Measurements from ENCODE around the gene FSD1.

FSD1 gene

DNA sequence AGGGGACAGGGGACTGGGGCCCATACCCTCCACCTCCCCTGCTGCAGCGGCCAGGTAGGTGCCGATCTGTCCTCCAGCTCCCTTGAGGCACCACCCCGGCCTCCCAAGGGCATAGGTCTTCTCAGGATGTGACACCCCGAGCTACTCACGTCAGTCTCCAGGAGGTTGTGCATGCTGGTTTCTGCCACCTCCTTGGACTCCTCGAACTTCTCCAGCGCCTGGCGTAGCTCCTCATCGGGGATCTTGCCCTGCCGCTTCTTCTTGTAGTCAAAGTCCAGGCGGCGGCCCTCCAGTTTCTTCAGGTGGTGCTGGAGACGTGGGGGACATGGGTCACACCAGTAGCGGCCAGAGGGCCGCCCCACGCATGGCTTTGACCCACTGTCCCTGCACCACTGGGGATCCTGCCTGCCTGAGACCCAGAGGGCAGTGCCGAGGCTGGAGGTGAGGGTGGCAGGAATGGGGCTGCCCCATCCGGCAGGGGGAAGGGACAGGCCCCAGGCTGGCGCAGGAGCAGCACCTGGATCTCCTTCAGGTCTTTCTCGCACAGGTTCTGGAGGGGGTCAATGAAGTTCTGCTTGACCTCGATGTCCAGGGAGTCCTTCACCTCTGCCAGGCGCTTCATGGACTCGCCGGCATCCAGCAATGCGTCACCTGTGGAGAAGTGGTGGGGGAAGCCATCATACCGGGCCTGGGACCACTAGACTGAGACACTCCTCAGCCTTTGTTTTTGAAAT, 59.3 kb downstream of the FSD1 start:
- TF ChIP-seq, protein P1, sequence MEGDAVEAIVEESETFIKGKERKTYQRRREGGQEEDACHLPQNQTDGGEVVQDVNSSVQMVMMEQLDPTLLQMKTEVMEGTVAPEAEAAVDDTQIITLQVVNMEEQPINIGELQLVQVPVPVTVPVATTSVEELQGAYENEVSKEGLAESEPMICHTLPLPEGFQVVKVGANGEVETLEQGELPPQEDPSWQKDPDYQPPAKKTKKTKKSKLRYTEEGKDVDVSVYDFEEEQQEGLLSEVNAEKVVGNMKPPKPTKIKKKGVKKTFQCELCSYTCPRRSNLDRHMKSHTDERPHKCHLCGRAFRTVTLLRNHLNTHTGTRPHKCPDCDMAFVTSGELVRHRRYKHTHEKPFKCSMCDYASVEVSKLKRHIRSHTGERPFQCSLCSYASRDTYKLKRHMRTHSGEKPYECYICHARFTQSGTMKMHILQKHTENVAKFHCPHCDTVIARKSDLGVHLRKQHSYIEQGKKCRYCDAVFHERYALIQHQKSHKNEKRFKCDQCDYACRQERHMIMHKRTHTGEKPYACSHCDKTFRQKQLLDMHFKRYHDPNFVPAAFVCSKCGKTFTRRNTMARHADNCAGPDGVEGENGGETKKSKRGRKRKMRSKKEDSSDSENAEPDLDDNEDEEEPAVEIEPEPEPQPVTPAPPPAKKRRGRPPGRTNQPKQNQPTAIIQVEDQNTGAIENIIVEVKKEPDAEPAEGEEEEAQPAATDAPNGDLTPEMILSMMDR (IDR thresholded peaks at IDR 0.05; ENCODE audit: extremely low read depth, insufficient read depth, missing control alignments): no peak
- DNase-seq (ENCODE audit: low spot score): no peak
- in situ Hi-C loops (cut with MboI; ENCODE audit: low pct_unique_long_range_greater_than_20kb, low sequenced_read_pairs, unreplicated experiment): no loop called here

DNA sequence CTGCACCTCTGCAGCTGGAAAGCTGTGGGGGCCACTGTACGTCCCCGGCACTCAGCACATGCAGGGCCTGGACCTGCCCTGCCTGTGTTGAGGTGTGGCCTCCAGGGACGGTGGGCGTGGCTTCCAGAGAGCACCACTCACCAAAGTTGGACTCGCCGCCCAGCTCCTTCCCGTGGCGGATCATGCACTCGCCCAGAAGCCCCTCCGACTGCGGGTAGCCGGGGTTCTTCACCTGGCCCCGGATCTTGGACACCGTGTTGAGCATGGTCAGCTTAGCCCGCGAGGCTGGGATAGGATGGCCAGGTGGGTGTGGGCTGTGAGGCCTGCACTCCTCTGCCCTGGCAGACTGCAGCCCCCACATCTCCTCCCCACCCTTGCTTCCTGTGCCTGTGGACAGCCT, 60.9 kb downstream of the FSD1 start:
- TF ChIP-seq, protein P1 (IDR thresholded peaks at IDR 0.05; ENCODE audit: extremely low read depth, insufficient read depth, missing control alignments): no peak
- in situ Hi-C loops (cut with MboI; ENCODE audit: low pct_unique_long_range_greater_than_20kb, low sequenced_read_pairs, unreplicated experiment): no loop called here
- DNase-seq (ENCODE audit: low spot score): no peak

DNA sequence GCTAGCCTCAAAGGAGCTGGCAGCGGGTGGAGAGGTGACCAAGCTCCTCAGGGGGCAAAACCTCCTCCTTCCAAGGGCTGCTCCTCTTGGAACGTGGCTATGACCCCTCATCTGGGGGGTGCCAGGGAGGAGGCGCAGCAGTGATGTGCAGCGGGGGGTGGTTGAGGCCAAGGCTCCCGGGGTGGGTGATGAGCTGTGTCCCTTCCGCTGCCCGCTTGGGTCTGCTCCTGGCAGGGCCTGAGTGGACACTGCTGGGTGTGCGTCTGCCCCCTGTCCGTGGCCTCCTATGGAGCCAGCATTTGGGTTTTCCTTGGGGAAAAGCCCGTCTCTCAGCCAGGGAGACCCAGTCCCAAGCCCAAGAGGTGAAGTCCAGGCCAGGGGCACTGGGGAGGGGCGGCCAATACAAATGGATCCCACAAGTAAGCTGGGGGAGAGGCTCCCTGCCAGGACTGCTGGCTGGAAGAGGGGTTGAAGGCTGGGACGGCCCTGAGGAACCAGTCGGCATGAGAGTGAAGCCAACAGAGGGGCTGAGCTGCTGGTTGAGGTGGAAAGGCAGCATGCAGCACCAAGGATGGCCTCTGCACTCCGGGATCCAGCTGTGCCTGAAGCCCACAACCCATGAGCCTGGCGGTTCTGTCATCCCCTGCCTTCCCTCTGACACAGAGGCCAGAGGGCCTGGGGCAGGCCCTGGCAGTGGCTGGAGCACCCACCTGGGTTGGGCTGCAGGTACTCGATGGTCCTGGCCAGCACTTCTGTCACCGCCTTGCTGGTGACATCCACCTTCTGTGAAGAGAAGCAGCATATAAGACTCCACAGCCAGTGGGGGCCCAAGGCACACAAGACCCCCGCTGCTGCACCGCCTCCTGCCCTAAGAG, 61.6 kb downstream of the FSD1 start:
- in situ Hi-C loops (cut with MboI; ENCODE audit: low pct_unique_long_range_greater_than_20kb, low sequenced_read_pairs, unreplicated experiment): no loop called here
- TF ChIP-seq, protein P1 (IDR thresholded peaks at IDR 0.05; ENCODE audit: extremely low read depth, insufficient read depth, missing control alignments): no peak
- DNase-seq (ENCODE audit: low spot score): no peak

DNA sequence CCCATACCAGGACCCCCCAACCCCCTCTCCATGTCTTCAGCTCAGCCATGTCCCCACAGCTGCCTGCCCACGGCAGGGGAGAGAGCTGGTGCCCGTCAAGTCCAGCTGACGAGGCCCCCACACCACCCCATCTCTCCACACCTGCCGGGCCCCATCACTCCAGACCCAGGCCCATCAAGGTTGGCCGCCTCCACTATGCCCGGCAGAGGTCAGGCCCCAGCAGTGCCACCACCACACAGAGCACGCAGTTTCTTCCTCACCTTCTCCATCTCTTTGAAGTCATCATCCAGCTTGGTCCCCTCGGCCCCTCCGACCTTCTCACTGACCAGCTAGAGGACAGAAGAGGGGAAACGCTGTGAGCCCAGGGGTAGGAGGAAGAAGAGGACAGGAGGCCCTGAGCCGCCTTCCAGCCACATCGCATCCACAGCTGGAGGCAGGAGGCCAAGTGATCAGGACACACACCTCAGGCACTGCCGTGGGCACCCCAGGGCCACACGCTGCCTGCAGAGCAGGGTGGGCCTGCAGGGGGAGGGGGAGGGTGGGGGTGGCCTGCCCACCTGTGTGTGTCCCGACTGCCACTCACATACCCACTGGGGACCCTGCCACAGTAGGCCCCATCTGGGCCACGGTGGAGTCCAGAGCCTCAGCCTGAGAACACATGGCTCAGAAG, 62.4 kb downstream of the FSD1 start:
- no peak for DNase-seq (ENCODE audit: low spot score)
- TF ChIP-seq, protein P1 (IDR thresholded peaks at IDR 0.05; ENCODE audit: extremely low read depth, insufficient read depth, missing control alignments): no peak
- in situ Hi-C loops (cut with MboI; ENCODE audit: low pct_unique_long_range_greater_than_20kb, low sequenced_read_pairs, unreplicated experiment): no loop called here

DNA sequence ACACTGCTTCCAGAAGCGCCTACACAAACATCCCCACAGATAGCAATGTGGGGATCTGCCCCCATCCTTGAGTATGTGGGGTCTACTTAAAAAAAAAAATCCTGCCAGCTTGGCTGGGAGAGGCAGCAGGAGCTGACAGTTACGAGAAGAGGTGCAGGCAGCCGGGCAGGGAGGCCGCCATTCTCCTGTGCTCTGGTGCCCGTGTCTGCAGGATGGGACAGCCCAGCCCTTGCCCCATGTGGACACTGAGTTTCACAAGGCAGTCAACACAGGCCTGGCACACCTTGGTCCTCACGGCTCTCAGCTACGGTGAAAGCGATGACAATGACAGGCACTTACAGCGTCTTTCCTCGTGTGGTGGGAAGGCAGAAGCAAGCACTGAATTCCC, 62.9 kb downstream of the FSD1 start:
- TF ChIP-seq, protein P1 (IDR thresholded peaks at IDR 0.05; ENCODE audit: extremely low read depth, insufficient read depth, missing control alignments): no peak
- in situ Hi-C loops (cut with MboI; ENCODE audit: low pct_unique_long_range_greater_than_20kb, low sequenced_read_pairs, unreplicated experiment): no loop called here

DNA sequence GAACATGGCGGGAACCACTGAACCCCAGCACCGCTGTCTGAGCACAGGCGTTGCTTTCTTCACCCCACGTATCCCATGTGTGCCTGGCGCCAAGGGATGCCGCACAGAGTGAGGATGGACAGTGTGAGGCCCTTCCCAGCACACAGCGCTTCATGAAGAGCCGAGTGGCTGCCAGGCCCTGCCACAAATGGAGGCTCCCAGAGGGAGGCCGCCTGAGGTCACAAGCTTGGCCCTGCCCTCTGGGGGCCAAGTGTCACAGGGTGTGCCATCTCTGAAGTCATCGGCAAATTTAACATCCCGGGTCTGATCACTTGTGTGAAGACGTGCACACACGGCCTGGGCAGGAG, 63.4 kb downstream of the FSD1 start:
- in situ Hi-C loops (cut with MboI; ENCODE audit: low pct_unique_long_range_greater_than_20kb, low sequenced_read_pairs, unreplicated experiment): no loop called here
- TF ChIP-seq, protein P1 (IDR thresholded peaks at IDR 0.05; ENCODE audit: extremely low read depth, insufficient read depth, missing control alignments): no peak
- no peak for DNase-seq (ENCODE audit: low spot score)

More for the DNA sequence above, 62.9 kb downstream of the FSD1 start:
- no peak for DNase-seq (ENCODE audit: low spot score)
